Measurements from ENCODE around the gene EAPP.
A peak's percentile ranks its signal among the peaks of the same experiment; 100 is the strongest.
"Not testable (repeated sequence)": the region's sequence is repeated elsewhere in the genome, so short reads cannot be mapped to it uniquely, and the experiment has no call there.

EAPP gene

GRCh38 chr14:34539407-34540180, at the start of gene EAPP:
EAPP (minus strand) TSS chr14:34539701; CDS start chr14:34539628, 73 bp downstream.
- DNase-seq (ENCODE audit: low read depth): peak; percentile 89

- DNase-seq (ENCODE audit: low read depth): no peak
Measured at GRCh38 chr14:34583525-34583924, 44.0 kb upstream of the EAPP start.

- no peak for DNase-seq (ENCODE audit: low read depth)
Measured at GRCh38 chr14:34582117-34582680, 42.7 kb upstream of the EAPP start.

DNA sequence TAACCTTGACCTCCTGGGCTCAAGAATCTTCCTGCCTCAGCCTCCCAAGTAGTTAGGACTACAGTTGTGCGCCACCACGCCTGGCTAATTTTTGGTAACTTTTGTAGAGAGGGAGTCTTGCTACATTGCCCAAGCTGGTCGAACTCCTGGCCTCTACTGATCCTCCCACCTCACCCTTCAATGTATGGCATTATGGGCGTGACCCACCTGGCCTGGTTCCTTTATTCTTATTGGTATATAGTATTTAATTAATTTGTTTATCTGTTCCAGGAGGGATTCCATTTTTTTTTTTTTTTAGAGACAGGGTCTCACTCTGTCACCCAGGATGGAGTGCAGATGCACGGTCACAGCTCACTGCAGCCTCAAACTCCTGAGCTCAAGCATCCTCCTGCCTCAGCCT, 40.9 kb upstream of the EAPP start:
- DNase-seq (ENCODE audit: low read depth): no peak

GRCh38 chr14:34571771-34572170, 32.3 kb upstream of the EAPP start:
- DNase-seq (ENCODE audit: low read depth): no peak

DNA sequence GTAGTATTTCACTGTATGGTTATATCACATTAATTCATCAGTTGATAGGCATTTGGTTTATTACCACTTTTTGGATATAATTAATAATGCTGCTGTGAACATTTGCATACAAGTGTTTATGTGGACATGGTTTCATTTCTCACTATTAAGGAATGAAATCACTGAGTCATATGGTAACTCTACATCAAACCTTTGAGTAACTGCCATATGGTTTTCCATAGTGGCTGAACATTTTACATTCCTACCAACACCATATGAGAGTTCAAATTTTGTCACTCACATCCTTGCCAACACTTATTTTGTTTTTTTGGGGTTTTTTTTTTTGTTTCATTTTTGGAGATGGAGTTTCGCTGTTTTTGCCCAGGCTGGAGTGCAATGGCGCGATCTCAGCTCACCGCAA, 30.2 kb upstream of the EAPP start:
- DNase-seq (ENCODE audit: low read depth): no peak

GRCh38 chr14:34568803-34569202, 29.3 kb upstream of the EAPP start:
- DNase-seq (ENCODE audit: low read depth): no peak

GRCh38 chr14:34562776-34563150, 23.3 kb upstream of the EAPP start:
- no peak for DNase-seq (ENCODE audit: low read depth)

GRCh38 chr14:34562037-34562775, 22.7 kb upstream of the EAPP start:
- not testable (repeated sequence) for DNase-seq (ENCODE audit: low read depth)

DNA sequence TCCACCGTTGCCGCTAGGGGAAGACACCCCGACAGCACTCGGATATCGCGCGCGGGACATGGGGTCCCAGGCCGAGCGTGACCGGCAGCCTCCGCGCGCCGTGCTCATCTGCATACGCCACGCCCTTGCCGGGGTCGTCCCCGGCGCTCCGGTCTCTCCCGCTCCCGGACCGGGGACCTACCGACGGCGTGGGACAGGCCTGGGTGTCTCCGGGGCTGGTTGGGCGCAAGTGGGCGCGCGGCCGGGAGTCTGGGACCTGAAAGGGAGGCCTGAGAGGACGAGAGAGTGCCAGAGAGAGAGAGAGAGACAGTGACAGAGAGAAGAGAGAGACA, 17.0 kb upstream of the EAPP start:
- not testable (repeated sequence) for DNase-seq (ENCODE audit: low read depth)

DNA sequence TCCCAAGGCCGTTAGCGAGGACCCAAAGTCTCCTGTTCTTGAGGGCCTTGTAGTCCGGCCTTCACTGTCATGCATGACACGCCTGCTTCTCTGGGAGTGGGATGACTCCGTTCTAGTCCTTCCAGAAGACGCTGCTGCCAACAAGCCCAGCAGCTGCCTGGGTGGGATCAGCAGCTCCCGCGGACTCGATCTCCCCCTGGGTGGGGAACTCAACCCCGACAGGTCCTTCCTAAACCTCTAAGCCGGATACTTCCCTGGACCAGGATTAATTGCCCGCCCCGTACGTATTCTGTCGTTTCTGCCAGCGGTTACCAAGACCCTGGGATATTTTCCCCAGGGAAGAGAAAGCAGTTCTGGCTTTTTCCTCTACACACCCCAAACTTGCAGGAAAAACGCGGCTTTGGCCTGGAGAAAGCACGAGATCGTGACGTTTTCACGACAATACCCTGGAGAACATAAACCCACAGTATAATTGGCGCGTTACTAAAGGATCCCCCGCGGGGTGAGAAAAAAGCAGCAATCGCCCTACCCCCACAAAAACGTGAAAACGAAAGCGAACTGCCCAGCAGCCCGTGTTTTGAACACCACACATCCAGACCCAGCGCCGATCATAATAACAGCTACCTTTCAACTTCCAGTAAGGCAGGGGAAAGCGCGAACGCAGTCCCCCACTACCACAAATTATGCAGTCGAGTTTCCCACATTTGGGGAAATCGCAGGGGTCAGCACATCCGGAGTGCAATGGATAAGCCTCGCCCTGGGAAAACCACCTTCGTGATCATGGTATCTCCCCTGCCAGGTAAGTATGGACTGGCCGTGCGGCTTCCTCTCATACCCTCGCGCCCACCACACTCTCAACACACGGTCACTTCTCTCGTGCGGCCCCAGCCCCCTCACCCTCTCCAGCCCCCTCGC, 16.3 kb upstream of the EAPP start:
- DNase-seq (ENCODE audit: low read depth): not testable (repeated sequence)

GRCh38 chr14:34554540-34555250, 15.2 kb upstream of the EAPP start:
- no peak for DNase-seq (ENCODE audit: low read depth)

- DNase-seq (ENCODE audit: low read depth): not testable (repeated sequence)
Measured at GRCh38 chr14:34549276-34549966, 9.9 kb upstream of the EAPP start.

GRCh38 chr14:34548472-34548981, 9.0 kb upstream of the EAPP start:
- DNase-seq (ENCODE audit: low read depth): no peak

DNA sequence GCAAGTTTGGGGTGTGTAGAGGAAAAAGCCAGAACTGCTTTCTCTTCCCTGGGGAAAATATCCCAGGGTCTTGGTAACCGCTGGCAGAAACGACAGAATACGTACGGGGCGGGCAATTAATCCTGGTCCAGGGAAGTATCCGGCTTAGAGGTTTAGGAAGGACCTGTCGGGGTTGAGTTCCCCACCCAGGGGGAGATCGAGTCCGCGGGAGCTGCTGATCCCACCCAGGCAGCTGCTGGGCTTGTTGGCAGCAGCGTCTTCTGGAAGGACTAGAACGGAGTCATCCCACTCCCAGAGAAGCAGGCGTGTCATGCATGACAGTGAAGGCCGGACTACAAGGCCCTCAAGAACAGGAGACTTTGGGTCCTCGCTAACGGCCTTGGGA, 7.6 kb upstream of the EAPP start:
- DNase-seq (ENCODE audit: low read depth): not testable (repeated sequence)

GRCh38 chr14:34546272-34547135, 7.0 kb upstream of the EAPP start:
- DNase-seq (ENCODE audit: low read depth): not testable (repeated sequence)

- DNase-seq (ENCODE audit: low read depth): not testable (repeated sequence)
Measured at GRCh38 chr14:34540181-34541059, 919 bp upstream of the EAPP start.

DNA sequence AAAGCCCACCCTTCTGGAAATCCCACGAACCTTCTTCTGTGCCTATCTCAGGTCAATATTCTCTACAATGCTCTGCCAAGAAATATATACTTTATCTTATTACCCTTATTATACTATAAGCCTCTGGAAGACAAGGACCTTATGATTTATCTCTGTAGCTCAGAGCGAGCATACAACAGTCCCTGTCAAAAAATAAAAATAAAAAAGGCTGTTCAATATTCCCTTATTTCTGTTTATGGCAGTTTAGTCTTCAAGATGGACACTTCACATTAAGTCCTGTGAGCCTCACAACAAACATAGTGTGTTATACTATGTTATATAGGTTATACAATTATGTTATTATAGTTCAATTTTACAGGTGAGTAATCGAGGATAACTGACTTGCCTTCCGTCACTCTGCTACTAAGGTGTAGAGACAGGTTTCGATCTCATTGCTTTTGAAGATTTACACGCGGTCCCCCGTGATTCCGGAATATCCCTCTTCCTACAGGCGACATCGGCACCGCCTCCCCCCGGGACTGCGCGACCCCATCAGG, 562 bp downstream of the EAPP start:
- DNase-seq (ENCODE audit: low read depth): no peak
